Erythroblast (primary cell): ENCODE results near the gene CBX2.

Source experiments
- GATA1 ChIP-seq: IDR thresholded peaks from 2 replicates; pipeline ENCODE4 v1.6.1; 2011; ENCODE audit warnings: low read depth, mild to moderate bottlenecking, control low read depth, low read length, moderate library complexity
- POLR2A ChIP-seq: IDR thresholded peaks from 2 replicates; pipeline ENCODE4 v1.6.1; 2011; ENCODE audit warnings: mild to moderate bottlenecking, low read length

- no peak for TF ChIP-seq POLR2A
- no peak for TF ChIP-seq GATA1
Measured at GRCh38 chr17:79830303-79830702, 52.4 kb downstream of the CBX2 start.
